ENCODE results near the gene LRP1B. TPM values are rescaled to one million over a fixed set of nuclear protein-coding genes. Genes with fewer than 3 reads are reported as not detected.
"Not testable (repeated sequence)": the region's sequence is repeated elsewhere in the genome, so short reads cannot be mapped to it uniquely, and the experiment has no call there.

LRP1B gene
- polyA plus RNA-seq, 1 donor: 1.0 TPM

DNA sequence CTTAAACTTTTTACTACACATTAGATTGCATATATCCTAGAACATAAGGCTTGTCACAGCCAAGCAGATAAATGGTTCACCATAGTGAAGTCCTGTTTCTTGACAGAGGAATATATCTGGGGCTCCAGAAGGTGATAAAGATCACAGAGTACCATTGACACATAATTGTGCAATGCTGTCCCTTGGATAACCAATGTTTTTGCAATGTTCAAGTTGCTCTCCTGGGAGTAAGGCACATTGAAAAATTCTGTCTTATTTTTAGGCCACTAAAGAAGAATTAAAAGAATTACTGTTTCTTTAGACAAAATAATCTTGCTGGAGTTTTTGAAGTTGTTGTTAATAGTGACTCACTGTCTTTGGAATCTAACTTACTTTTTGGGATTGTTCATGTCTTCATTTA, 1132.8 kb downstream of the LRP1B start:
- H3K27ac ChIP-seq (ENCODE audit: low read length): no peak overlapping the region
- DNase-seq: no peak
- no peaks in the 10 kb centered on the region for H3K36me3 ChIP-seq (ENCODE audit: control insufficient read depth, insufficient read depth, low read length)
- no peaks in the 10 kb centered on the region for H3K9me3 ChIP-seq (ENCODE audit: control insufficient read depth, low read depth, low read length)
- no peaks in the 10 kb centered on the region for H3K4me1 ChIP-seq (ENCODE audit: control insufficient read depth, insufficient read depth, low read length)
- no peaks in the 10 kb centered on the region for H3K27me3 ChIP-seq (ENCODE audit: control insufficient read depth, insufficient read depth, low read length)
- no peak overlapping the region for H3K4me3 ChIP-seq (ENCODE audit: low read length)

DNA sequence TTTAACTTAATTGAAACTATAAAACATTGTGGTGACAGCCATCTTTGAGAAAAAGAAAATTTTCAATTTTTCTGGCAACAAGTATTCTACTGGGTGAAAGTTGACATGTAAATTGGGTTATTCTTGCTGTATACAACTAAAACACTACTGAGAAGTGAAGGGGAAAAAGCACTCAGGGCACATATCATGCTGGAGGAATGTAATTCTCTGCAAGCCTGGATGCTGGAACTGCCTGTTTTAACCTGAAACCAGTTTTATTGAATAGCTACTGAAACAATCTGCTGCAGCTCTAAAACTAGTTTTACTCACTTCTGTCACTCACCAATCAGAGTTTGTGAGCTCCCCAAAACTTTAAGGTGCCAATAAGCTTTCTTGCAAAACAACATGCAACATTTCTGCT, 1136.0 kb downstream of the LRP1B start:
- H3K4me1 ChIP-seq (ENCODE audit: control insufficient read depth, insufficient read depth, low read length): no peaks in the 10 kb centered on the region
- H3K27ac ChIP-seq (ENCODE audit: low read length): no peak overlapping the region
- no peaks in the 10 kb centered on the region for H3K27me3 ChIP-seq (ENCODE audit: control insufficient read depth, insufficient read depth, low read length)
- H3K36me3 ChIP-seq (ENCODE audit: control insufficient read depth, insufficient read depth, low read length): no peaks in the 10 kb centered on the region
- no peak overlapping the region for H3K4me3 ChIP-seq (ENCODE audit: low read length)
- no peak for DNase-seq
- no peaks in the 10 kb centered on the region for H3K9me3 ChIP-seq (ENCODE audit: control insufficient read depth, low read depth, low read length)

DNA sequence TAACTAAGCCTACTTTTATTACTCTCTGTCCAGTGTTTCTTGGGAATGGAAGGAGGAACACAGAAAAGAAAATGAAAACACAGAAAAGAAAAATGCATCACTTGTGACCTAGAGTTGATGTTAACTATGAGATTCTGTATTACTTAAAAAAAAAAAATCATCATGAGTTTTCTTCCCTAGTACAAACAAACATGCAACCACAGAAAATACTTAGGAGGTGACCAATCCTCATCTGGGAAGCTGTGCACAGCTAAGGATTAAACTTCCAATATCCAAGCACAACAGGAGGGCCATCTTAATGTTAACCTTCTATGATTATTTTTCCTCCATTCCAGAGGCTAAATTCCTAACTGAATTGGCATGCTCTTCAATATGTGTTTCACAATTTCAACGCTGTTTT, 1140.4 kb downstream of the LRP1B start:
- DNase-seq: no peak
- WGBS (ENCODE audit: insufficient coverage, low lambda C conversion rate): 100% methylated on average over 1 of the region's 1 CpG
- Histone ChIP-seq H3K4me1 (ENCODE audit: control insufficient read depth, insufficient read depth, low read length) (no peaks in the 10 kb centered on the region), H3K9me3 (ENCODE audit: control insufficient read depth, low read depth, low read length) (no peaks in the 10 kb centered on the region), H3K4me3 (ENCODE audit: low read length) (no peak overlapping the region), H3K36me3 (ENCODE audit: control insufficient read depth, insufficient read depth, low read length) (no peaks in the 10 kb centered on the region), H3K27me3 (ENCODE audit: control insufficient read depth, insufficient read depth, low read length) (no peaks in the 10 kb centered on the region), H3K27ac (ENCODE audit: low read length) (no peak overlapping the region)

DNA sequence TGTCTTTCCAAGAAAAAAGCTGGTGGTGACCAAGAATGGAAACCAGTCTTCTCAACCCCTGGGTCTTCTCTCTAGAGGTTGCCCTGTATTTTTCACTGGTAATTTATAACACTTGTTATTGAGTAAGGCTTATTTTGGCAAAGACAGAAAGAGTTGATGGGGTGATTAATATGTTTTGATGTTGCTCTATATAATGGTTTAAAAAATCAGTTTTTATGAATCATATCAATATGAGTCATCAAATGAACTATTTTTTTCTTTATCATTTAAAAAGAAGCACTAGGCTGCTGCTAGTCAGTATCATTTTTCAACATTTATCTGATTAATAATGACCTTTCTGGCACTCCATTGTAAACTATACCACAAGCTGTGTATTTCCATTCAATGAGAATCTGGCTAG, 1142.2 kb downstream of the LRP1B start:
- Histone ChIP-seq H3K36me3 (ENCODE audit: control insufficient read depth, insufficient read depth, low read length) (no peaks in the 10 kb centered on the region), H3K4me3 (ENCODE audit: low read length) (no peak overlapping the region), H3K27me3 (ENCODE audit: control insufficient read depth, insufficient read depth, low read length) (no peaks in the 10 kb centered on the region), H3K4me1 (ENCODE audit: control insufficient read depth, insufficient read depth, low read length) (no peaks in the 10 kb centered on the region), H3K9me3 (ENCODE audit: control insufficient read depth, low read depth, low read length) (no peaks in the 10 kb centered on the region), H3K27ac (ENCODE audit: low read length) (no peak overlapping the region)
- no peak for DNase-seq

DNA sequence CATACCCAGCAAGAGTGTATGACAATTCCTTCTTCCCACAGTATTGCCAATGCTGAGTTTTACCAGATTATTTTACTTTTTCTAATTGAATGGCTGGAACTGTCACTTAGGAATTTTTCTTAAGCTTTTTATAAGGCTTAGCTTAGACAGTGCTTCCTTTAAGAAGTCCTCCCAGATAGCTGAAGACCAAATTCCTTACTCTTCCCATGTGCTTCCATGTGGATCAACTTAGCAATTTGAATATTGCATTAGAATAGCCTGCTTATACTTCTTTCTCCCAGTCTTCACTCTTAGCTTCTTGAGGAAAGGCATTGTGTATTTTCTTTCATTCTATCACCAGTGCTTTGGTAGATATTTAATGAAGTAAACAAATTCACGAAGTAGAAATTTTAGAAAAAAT, 1144.4 kb downstream of the LRP1B start:
- 86% methylated on average over 1 of the region's 1 CpG for WGBS (ENCODE audit: insufficient coverage, low lambda C conversion rate)
- Histone ChIP-seq H3K27me3 (ENCODE audit: control insufficient read depth, insufficient read depth, low read length) (no peaks in the 10 kb centered on the region), H3K4me1 (ENCODE audit: control insufficient read depth, insufficient read depth, low read length) (no peaks in the 10 kb centered on the region), H3K27ac (ENCODE audit: low read length) (no peak overlapping the region), H3K4me3 (ENCODE audit: low read length) (no peak overlapping the region), H3K36me3 (ENCODE audit: control insufficient read depth, insufficient read depth, low read length) (no peaks in the 10 kb centered on the region), H3K9me3 (ENCODE audit: control insufficient read depth, low read depth, low read length) (no peaks in the 10 kb centered on the region)
- no peak for DNase-seq

DNA sequence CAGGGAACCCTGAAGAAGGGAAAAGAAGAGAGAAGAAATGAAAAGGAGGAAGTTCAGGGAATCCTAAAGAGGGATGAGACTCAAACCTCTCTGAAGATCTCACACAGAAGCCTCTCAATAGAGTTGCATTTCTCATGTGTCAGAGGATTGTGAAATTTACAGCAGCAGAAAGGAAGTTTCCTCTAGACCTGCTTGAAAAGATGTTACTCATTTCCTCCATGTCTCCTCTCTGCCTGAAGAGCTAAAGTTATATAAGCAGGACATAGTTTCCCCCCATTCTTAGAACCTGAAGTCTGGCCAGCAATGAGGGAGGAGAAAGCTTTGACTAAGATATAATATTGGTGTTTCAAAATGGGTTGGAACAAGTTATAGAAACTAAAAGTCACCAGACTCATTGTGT, 1155.6 kb downstream of the LRP1B start:
- H3K27ac ChIP-seq (ENCODE audit: low read length): no peak overlapping the region
- H3K4me3 ChIP-seq (ENCODE audit: low read length): no peak overlapping the region
- H3K9me3 ChIP-seq (ENCODE audit: control insufficient read depth, low read depth, low read length): no peaks in the 10 kb centered on the region
- no peak for DNase-seq
- no peaks in the 10 kb centered on the region for H3K36me3 ChIP-seq (ENCODE audit: control insufficient read depth, insufficient read depth, low read length)
- H3K27me3 ChIP-seq (ENCODE audit: control insufficient read depth, insufficient read depth, low read length): no peaks in the 10 kb centered on the region
- H3K4me1 ChIP-seq (ENCODE audit: control insufficient read depth, insufficient read depth, low read length): no peaks in the 10 kb centered on the region

DNA sequence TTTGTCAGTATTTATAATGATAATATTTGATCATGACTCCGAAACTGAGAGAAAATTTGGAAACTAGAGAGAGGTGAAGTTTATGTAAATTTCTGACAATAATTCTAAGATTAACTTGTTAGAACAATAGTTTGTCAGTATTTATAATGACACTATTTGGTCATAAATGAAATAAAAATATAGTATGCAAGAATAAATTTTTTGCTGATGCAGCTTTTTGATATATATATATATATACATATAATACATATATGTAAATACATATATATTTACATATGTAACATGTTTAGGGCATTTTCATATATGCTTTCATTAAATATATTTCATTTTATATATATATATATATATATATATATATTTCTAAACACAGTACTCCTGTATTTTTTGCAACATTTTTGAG, 1158.1 kb downstream of the LRP1B start:
- WGBS (ENCODE audit: insufficient coverage, low lambda C conversion rate): 100% methylated on average over 1 of the region's 1 CpG

DNA sequence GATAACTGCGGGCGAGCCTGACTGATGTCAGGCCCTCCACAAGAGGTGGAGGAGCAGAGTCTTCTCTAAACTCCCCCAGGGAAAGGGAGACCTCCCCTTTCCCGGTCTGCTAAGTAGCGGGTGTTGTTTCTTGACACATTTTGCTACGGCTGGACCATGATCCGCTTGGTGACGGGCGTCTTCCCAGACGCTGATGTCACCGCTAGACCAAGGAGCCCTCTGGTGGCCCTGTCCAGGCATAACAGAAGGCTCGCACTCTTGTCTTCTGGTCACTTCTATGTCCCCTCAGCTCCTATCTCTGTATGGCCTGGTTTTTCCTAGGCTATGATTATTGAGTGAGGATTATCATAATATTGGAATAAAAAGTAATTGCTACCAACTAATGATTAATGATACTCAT, 1166.5 kb downstream of the LRP1B start:
- not testable (repeated sequence) for H3K4me3 ChIP-seq (ENCODE audit: low read length); H3K36me3 ChIP-seq (ENCODE audit: control insufficient read depth, insufficient read depth, low read length); H3K27ac ChIP-seq (ENCODE audit: low read length); H3K27me3 ChIP-seq (ENCODE audit: control insufficient read depth, insufficient read depth, low read length); DNase-seq; H3K9me3 ChIP-seq (ENCODE audit: control insufficient read depth, low read depth, low read length); H3K4me1 ChIP-seq (ENCODE audit: control insufficient read depth, insufficient read depth, low read length)
- no CpG with 5 or more reads among the region's 11 CpGs for WGBS (ENCODE audit: insufficient coverage, low lambda C conversion rate)

More for the DNA sequence above, 1158.1 kb downstream of the LRP1B start:
- DNase-seq: no peak
- Histone ChIP-seq H3K27ac (ENCODE audit: low read length) (no peak overlapping the region), H3K9me3 (ENCODE audit: control insufficient read depth, low read depth, low read length) (no peaks in the 10 kb centered on the region), H3K4me1 (ENCODE audit: control insufficient read depth, insufficient read depth, low read length) (no peaks in the 10 kb centered on the region), H3K4me3 (ENCODE audit: low read length) (no peak overlapping the region), H3K36me3 (ENCODE audit: control insufficient read depth, insufficient read depth, low read length) (no peaks in the 10 kb centered on the region), H3K27me3 (ENCODE audit: control insufficient read depth, insufficient read depth, low read length) (no peaks in the 10 kb centered on the region)

DNA sequence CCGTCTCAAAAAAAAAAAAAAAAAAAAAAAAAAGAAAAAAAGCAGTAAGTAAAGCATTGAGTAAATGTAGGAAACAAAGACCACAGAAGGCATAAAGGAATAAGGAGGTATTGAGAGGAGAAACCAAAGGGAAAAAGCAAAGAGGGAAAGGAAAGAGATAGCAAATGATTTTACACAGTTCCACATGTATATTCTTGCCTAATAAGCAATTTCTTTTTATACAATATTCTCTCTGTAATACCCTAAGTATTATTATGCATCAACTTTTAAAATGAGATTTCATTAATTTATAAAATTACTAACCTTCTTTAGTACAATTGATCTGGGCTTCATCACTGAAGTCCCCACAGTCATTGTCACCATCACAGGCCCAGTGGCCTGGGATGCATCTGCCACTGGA, 1180.9 kb downstream of the LRP1B start:
- DNase-seq: no peak
- H3K4me3 ChIP-seq (ENCODE audit: low read length): no peak overlapping the region
- H3K9me3 ChIP-seq (ENCODE audit: control insufficient read depth, low read depth, low read length): no peaks in the 10 kb centered on the region
- H3K27me3 ChIP-seq (ENCODE audit: control insufficient read depth, insufficient read depth, low read length): no peaks in the 10 kb centered on the region
- no CpG with 5 or more reads among the region's 1 CpG for WGBS (ENCODE audit: insufficient coverage, low lambda C conversion rate)
- H3K27ac ChIP-seq (ENCODE audit: low read length): no peak overlapping the region
- no peaks in the 10 kb centered on the region for H3K36me3 ChIP-seq (ENCODE audit: control insufficient read depth, insufficient read depth, low read length)
- H3K4me1 ChIP-seq (ENCODE audit: control insufficient read depth, insufficient read depth, low read length): no peaks in the 10 kb centered on the region

DNA sequence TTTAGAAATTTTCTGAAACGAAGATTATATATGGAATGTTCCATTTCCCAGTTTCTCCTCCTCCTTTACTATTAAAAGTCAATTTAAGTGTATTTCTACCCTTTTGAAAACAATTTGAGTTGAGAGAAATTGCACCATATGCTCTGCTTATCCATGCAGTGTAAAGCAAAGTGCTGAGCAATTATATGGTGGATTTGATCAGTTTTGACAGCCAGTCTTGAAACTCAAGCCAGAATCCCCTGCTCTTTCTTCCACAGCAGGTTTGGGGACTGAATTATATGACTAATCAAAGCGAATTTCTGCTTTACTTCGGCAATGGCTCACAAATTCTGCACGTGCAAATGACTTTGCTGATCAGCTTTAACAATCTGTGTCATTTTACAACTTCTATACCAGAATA, 1183.6 kb downstream of the LRP1B start:
- no peaks in the 10 kb centered on the region for H3K9me3 ChIP-seq (ENCODE audit: control insufficient read depth, low read depth, low read length)
- 50% methylated on average over 1 of the region's 4 CpGs for WGBS (ENCODE audit: insufficient coverage, low lambda C conversion rate)
- DNase-seq: no peak
- H3K27me3 ChIP-seq (ENCODE audit: control insufficient read depth, insufficient read depth, low read length): no peaks in the 10 kb centered on the region
- H3K4me1 ChIP-seq (ENCODE audit: control insufficient read depth, insufficient read depth, low read length): no peaks in the 10 kb centered on the region
- no peaks in the 10 kb centered on the region for H3K36me3 ChIP-seq (ENCODE audit: control insufficient read depth, insufficient read depth, low read length)
- no peak overlapping the region for H3K4me3 ChIP-seq (ENCODE audit: low read length)
- H3K27ac ChIP-seq (ENCODE audit: low read length): no peak overlapping the region

DNA sequence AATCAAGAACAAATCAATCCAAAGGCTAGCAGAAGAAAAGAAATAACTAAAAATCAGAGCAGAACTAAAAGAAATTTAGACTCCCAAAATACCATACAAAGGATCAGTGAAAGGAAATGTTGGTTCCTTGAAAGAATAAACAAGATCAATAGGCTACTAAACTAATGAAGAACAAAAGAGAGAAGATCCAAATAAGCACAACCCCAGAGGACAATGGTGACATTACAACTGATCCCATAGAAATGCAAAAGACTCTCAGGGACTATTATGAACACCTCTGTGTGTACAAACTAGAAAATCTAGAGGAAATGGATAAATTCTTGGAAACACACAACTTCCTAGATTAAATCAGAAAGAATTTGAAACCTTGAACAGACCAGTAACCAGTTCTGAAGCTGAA, 1186.9 kb downstream of the LRP1B start:
- H3K27me3 ChIP-seq (ENCODE audit: control insufficient read depth, insufficient read depth, low read length): no peaks in the 10 kb centered on the region
- no peaks in the 10 kb centered on the region for H3K9me3 ChIP-seq (ENCODE audit: control insufficient read depth, low read depth, low read length)
- H3K4me3 ChIP-seq (ENCODE audit: low read length): no peak overlapping the region
- no peaks in the 10 kb centered on the region for H3K36me3 ChIP-seq (ENCODE audit: control insufficient read depth, insufficient read depth, low read length)
- no peaks in the 10 kb centered on the region for H3K4me1 ChIP-seq (ENCODE audit: control insufficient read depth, insufficient read depth, low read length)
- no peak for DNase-seq
- no peak overlapping the region for H3K27ac ChIP-seq (ENCODE audit: low read length)

DNA sequence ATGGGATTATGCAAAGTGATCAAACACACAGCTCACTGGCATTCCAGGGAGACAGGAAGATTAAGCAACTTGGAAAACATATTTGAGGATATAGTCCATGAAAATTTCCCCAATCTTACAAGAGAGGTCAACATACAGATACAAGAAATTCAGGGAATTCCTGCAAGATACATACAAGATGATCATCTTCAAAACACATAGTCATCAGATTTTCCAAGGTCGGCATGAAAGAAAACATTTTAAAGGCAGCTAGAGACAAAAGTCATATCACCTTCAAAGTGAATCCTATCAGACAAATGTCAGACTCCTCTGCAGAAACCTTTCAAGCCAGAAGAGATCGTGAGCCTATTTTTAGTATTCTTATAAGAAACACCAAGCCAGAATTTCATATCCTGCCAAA, 1188.5 kb downstream of the LRP1B start:
- no CpG with 5 or more reads among the region's 2 CpGs for WGBS (ENCODE audit: insufficient coverage, low lambda C conversion rate)
- H3K27ac ChIP-seq (ENCODE audit: low read length): no peak overlapping the region
- no peaks in the 10 kb centered on the region for H3K4me1 ChIP-seq (ENCODE audit: control insufficient read depth, insufficient read depth, low read length)
- DNase-seq: no peak
- no peaks in the 10 kb centered on the region for H3K36me3 ChIP-seq (ENCODE audit: control insufficient read depth, insufficient read depth, low read length)
- no peaks in the 10 kb centered on the region for H3K27me3 ChIP-seq (ENCODE audit: control insufficient read depth, insufficient read depth, low read length)
- H3K4me3 ChIP-seq (ENCODE audit: low read length): no peak overlapping the region
- H3K9me3 ChIP-seq (ENCODE audit: control insufficient read depth, low read depth, low read length): no peaks in the 10 kb centered on the region

All from large intestine (tissue), 3 donors.